Fibroblast of mammary gland (primary cell): ENCODE results near the gene HIGD2A.

Experiments
- DNase-seq: peaks from one replicate; pipeline ENCODE4 v3.0.0-alpha.2; 2010; ENCODE audit warnings: low read depth
- H3K4me3 ChIP-seq: 2 replicates; pipeline ENCODE4 v1.5.1; 2011; ENCODE audit warnings: low read depth, mild to moderate bottlenecking, low read length, moderate library complexity; ENCODE audit not compliant: control insufficient read depth
- CTCF ChIP-seq: conservative IDR thresholded peaks from 2 replicates; pipeline ENCODE4 v1.5.1; 2011; ENCODE audit warnings: low read depth, low read length, inconsistent platforms; ENCODE audit not compliant: control insufficient read depth, insufficient read depth

HIGD2A gene

GRCh38 chr5:176388444-176389134 lies at the start of gene HIGD2A, which contains the start of gene NOP16:
Gene HIGD2A, plus strand, starts transcription at chr5:176388751. Its CDS starts 69 bp downstream, at chr5:176388820.
Gene NOP16, minus strand, starts transcription at chr5:176388598. Its CDS starts 59 bp downstream, at chr5:176388539.
- H3K4me3 ChIP-seq: peak within 1 kb of the TSS; percentile 98
- DNase-seq: peak; percentile 98
- TF ChIP-seq CTCF: no peak

GRCh38 chr5:176339304-176339703 lies 49.2 kb upstream of the HIGD2A start:
- no peak for DNase-seq
- H3K4me3 ChIP-seq: no peak overlapping the region
- no peak for TF ChIP-seq CTCF

GRCh38 chr5:176341325-176342157 lies 47.0 kb upstream of the HIGD2A start:
- no peak overlapping the region for H3K4me3 ChIP-seq
- DNase-seq: no peak
- no peak for TF ChIP-seq CTCF

- DNase-seq: no peak
- no peak overlapping the region for H3K4me3 ChIP-seq
- TF ChIP-seq CTCF: no peak
These were observed 46.4 kb upstream of the HIGD2A start for GRCh38 chr5:176342158-176342483.

- TF ChIP-seq CTCF: no peak
- H3K4me3 ChIP-seq: no peak overlapping the region
- no peak for DNase-seq
These were observed 45.6 kb upstream of the HIGD2A start for GRCh38 chr5:176342766-176343458.

GRCh38 chr5:176350416-176350815 lies 38.1 kb upstream of the HIGD2A start:
- TF ChIP-seq CTCF: no peak
- H3K4me3 ChIP-seq: no peak overlapping the region
- DNase-seq: no peak
